H1 (cell line): Measurements from ENCODE around the gene SLC37A1. TPM values are rescaled to one million over a fixed set of nuclear protein-coding genes. Genes with fewer than 3 reads are reported as not detected.

ENCODE experiments used
- CTCF ChIA-PET: fragments of 300-600 bp; sonication (Branson Sonifier 250); formaldehyde crosslinking; loops from one replicate; lab custom pipeline; 2021; ENCODE audit not compliant: partially characterized antibody; lab: Charles Lee
- POLR2A ChIA-PET: fragments of 300-600 bp; sonication (Branson Sonifier 250); formaldehyde crosslinking; loops from one replicate; lab custom pipeline; 2021; ENCODE audit warnings: inconsistent platforms; ENCODE audit not compliant: partially characterized antibody; lab: Charles Lee
- DNase-seq, 2 experiments: peaks; one replicate each; pipeline versions ENCODE4 v3.0.0 to v3.0.0-alpha.2; 2010 to 2022; ENCODE audit warnings: low spot score in 2 of 2, low read depth in 1 of 2, mixed read lengths in 1 of 2
- FAIRE-seq: peaks from 2 replicates; lab custom pipeline; 2011; peaks lifted over from hg19 to GRCh38; lab: Jason Lieb, UNC
- H2AFZ ChIP-seq: 2 replicates; pipeline ENCODE4 v1.8.1; 2012; ENCODE audit warnings: low read length, inconsistent platforms
- H2AK5ac ChIP-seq: 2 replicates; pipeline ENCODE4 v1.6.1; 2013; ENCODE audit warnings: low read depth, low read length
- H2BK120ac ChIP-seq: replicated peaks from 2 replicates; pipeline ENCODE3; 2013; ENCODE audit warnings: low read depth, low read length, inconsistent platforms
- H2BK12ac ChIP-seq: 2 replicates; pipeline ENCODE4 v1.6.1; 2013; ENCODE audit warnings: low read depth, low read length
- H2BK15ac ChIP-seq: 2 replicates; pipeline ENCODE4 v1.6.1; 2013; ENCODE audit warnings: low read length
- H2BK20ac ChIP-seq: 2 replicates; pipeline ENCODE4 v1.6.1; 2013; ENCODE audit warnings: low read length
- H2BK5ac ChIP-seq: 2 replicates; pipeline ENCODE4 v1.6.1; 2013; ENCODE audit warnings: low read depth, low read length
- H3K14ac ChIP-seq: 2 replicates; pipeline ENCODE4 v1.6.1; 2013; ENCODE audit warnings: inconsistent platforms; ENCODE audit not compliant: insufficient read length
- H3K18ac ChIP-seq: 2 replicates; pipeline ENCODE4 v1.6.1; 2013; ENCODE audit warnings: low read length; ENCODE audit errors: extremely low read depth
- H3K23ac ChIP-seq: 2 replicates; pipeline ENCODE4 v1.6.1; 2013; ENCODE audit warnings: inconsistent platforms; ENCODE audit not compliant: insufficient read length
- H3K23me2 ChIP-seq: 2 replicates; pipeline ENCODE4 v1.6.1; 2013; ENCODE audit warnings: low read depth, low read length
- H3K27ac ChIP-seq: 2 replicates; pipeline ENCODE4 v1.6.1; 2011; ENCODE audit warnings: low read depth, low read length, inconsistent platforms
- H3K27me3 ChIP-seq, 4 experiments: replicated peaks in 1 of 4; 1 replicate in 1 of 4; 2 replicates in 3 of 4; pipeline versions ENCODE4 v1.6.1 to v1.8.1; 2011 to 2013; ENCODE audit warnings: low read length in 3 of 4, mild to moderate bottlenecking in 3 of 4, inconsistent platforms in 2 of 4, mixed read lengths in 2 of 4, moderate library complexity in 1 of 4; ENCODE audit not compliant: control insufficient read depth in 3 of 4, insufficient read depth in 3 of 4; ENCODE audit errors: extremely low read depth in 1 of 4
- H3K36me3 ChIP-seq, 4 experiments: 2 replicates each; pipeline versions ENCODE4 v1.6.1 to v1.8.1; 2011 to 2013; ENCODE audit warnings: mild to moderate bottlenecking in 4 of 4, low read length in 3 of 4, moderate library complexity in 2 of 4, control low read depth in 1 of 4, inconsistent platforms in 1 of 4; ENCODE audit not compliant: insufficient read depth in 4 of 4, control insufficient read depth in 2 of 4
- H3K4ac ChIP-seq: replicated peaks from 2 replicates; pipeline ENCODE3; 2013; ENCODE audit warnings: low read length, low read depth, mixed read lengths, inconsistent platforms; ENCODE audit not compliant: insufficient read length
- H3K4me1 ChIP-seq, 4 experiments: replicated peaks in 1 of 4; 1 replicate in 1 of 4; 2 replicates in 3 of 4; pipeline versions ENCODE4 v1.6.1 to v1.8.1; 2011 to 2013; ENCODE audit warnings: low read length in 3 of 4, inconsistent platforms in 2 of 4, mixed read lengths in 1 of 4; ENCODE audit not compliant: insufficient read depth in 4 of 4, control insufficient read depth in 3 of 4
- H3K4me2 ChIP-seq, 2 experiments: 2 replicates each; pipeline versions ENCODE4 v1.6.1 to v1.8.1; 2011 to 2013; ENCODE audit warnings: low read depth in 2 of 2, low read length in 2 of 2, control low read depth in 1 of 2, inconsistent platforms in 1 of 2, mild to moderate bottlenecking in 1 of 2; ENCODE audit not compliant: insufficient read depth in 1 of 2
- H3K4me3 ChIP-seq, 4 experiments: fragments of 200-600, 300-600 bp in 1 of 4; sonication (generic), shearing (Covaris generic), sonication (Bioruptor Twin) in 1 of 4; 2 replicates each; pipeline versions ENCODE4 v1.5.1 to v1.8.1; 2011 to 2016; ENCODE audit warnings: low read length in 4 of 4, low read depth in 3 of 4, control low read depth in 2 of 4, inconsistent platforms in 2 of 4, mild to moderate bottlenecking in 2 of 4, mixed read lengths in 1 of 4, moderate library complexity in 1 of 4; ENCODE audit not compliant: insufficient read depth in 2 of 4; ENCODE audit errors: extremely low read depth in 1 of 4
- H3K56ac ChIP-seq: replicated peaks from 2 replicates; pipeline ENCODE3; 2013; ENCODE audit warnings: low read depth, mild to moderate bottlenecking, mixed read lengths, low read length, inconsistent platforms; ENCODE audit not compliant: insufficient read length
- H3K79me1 ChIP-seq: 2 replicates; pipeline ENCODE4 v1.6.1; 2013; ENCODE audit warnings: low read depth, low read length, control low read depth
- H3K79me2 ChIP-seq, 2 experiments: 2 replicates each; pipeline versions ENCODE4 v1.6.1 to v1.8.1; 2012 to 2013; ENCODE audit warnings: low read length in 2 of 2, mild to moderate bottlenecking in 2 of 2, inconsistent platforms in 1 of 2; ENCODE audit not compliant: insufficient read depth in 2 of 2, control insufficient read depth in 1 of 2
- H3K9ac ChIP-seq, 4 experiments: replicated peaks in 1 of 4; 1 replicate in 1 of 4; 2 replicates in 3 of 4; pipeline versions ENCODE4 v1.6.1 to v1.8.1; 2011 to 2013; ENCODE audit warnings: low read depth in 3 of 4, low read length in 3 of 4, control low read depth in 2 of 4, mild to moderate bottlenecking in 2 of 4, moderate library complexity in 2 of 4, inconsistent platforms in 1 of 4; ENCODE audit errors: extremely low read depth in 1 of 4
- H3K9me3 ChIP-seq, 2 experiments: 2 replicates each; pipeline versions ENCODE4 v1.6.1 to v1.8.1; 2012 to 2013; ENCODE audit warnings: mild to moderate bottlenecking in 2 of 2, moderate library complexity in 2 of 2, control low read depth in 1 of 2, inconsistent platforms in 1 of 2, low read depth in 1 of 2, low read length in 1 of 2, mixed read lengths in 1 of 2; ENCODE audit not compliant: insufficient read depth in 2 of 2
- H4K20me1 ChIP-seq, 2 experiments: replicated peaks in 1 of 2; 2 replicates each; pipeline versions ENCODE3 to v1.8.1; 2011 to 2013; ENCODE audit warnings: inconsistent platforms in 2 of 2, low read length in 2 of 2, mild to moderate bottlenecking in 1 of 2; ENCODE audit not compliant: insufficient read depth in 2 of 2, control insufficient read depth in 1 of 2
- H4K5ac ChIP-seq: 2 replicates; pipeline ENCODE4 v1.6.1; 2013; ENCODE audit warnings: low read length, low read depth, mixed read lengths, inconsistent platforms; ENCODE audit not compliant: insufficient read length
- H4K8ac ChIP-seq: 2 replicates; pipeline ENCODE4 v1.8.0; 2013; ENCODE audit warnings: mild to moderate bottlenecking, moderate library complexity, low read length, inconsistent platforms; ENCODE audit not compliant: insufficient read depth; ENCODE audit errors: extremely low read depth
- H4K91ac ChIP-seq: replicated peaks from 2 replicates; pipeline ENCODE3; 2013; ENCODE audit warnings: low read length, mixed read lengths, inconsistent platforms; ENCODE audit not compliant: insufficient read length
- ASH2L ChIP-seq: fragments of 200-600, 300-600 bp; sonication (generic); IDR thresholded peaks from one replicate; pipeline ENCODE4 v1.7.1; 2017; ENCODE audit warnings: low read length
- CHD1 ChIP-seq: IDR thresholded peaks from 2 replicates; pipeline ENCODE4 v1.6.1; 2012; ENCODE audit warnings: low read depth, low read length, improper control_type of control experiment
- CHD2 ChIP-seq: IDR thresholded peaks from 2 replicates; pipeline ENCODE4 v1.6.1; 2012; ENCODE audit warnings: low read length, improper control_type of control experiment
- RNF2 ChIP-seq: fragments of 200-900, 300-1000 bp; sonication (generic); IDR thresholded peaks from 2 replicates; pipeline ENCODE4 v1.7.1; 2016; ENCODE audit warnings: borderline replicate concordance, low read depth, mild to moderate bottlenecking, antibody characterized with exemption, low read length; ENCODE audit not compliant: poor library complexity, severe bottlenecking; ENCODE audit errors: missing control alignments
- SAP30 ChIP-seq: fragments of 300-600 bp; sonication (generic); IDR thresholded peaks from 2 replicates; pipeline ENCODE4 v1.7.1; 2012; ENCODE audit warnings: low read length, moderate library complexity, mild to moderate bottlenecking, inconsistent platforms; ENCODE audit not compliant: insufficient read depth, insufficient replicate concordance
- SUZ12 ChIP-seq: fragments of 200-600 bp; sonication (generic); IDR thresholded peaks from 2 replicates; pipeline ENCODE4 v1.6.1; 2012; ENCODE audit warnings: mild to moderate bottlenecking, inconsistent platforms, low read length, moderate library complexity, mixed read lengths
- WGBS, 2 experiments: shearing (Covaris generic) in 1 of 2; methylation state at CpG; one replicate each; pipeline versions ENCODE4 v1.1.6 to v1.1.7; 2013 to 2015; ENCODE audit warnings: low lambda C conversion rate in 2 of 2, mixed read lengths in 2 of 2, inconsistent platforms in 1 of 2, low coverage in 1 of 2, missing lambda C conversion rate in 1 of 2; ENCODE audit not compliant: insufficient replicate concordance in 2 of 2, insufficient coverage in 1 of 2, insufficient read length in 1 of 2; ENCODE audit errors: extremely low coverage in 1 of 2, missing lambda C conversion rate in 1 of 2; 5-methylcytosine and 5-hydroxymethylcytosine counted together
- polyA plus RNA-seq, 7 experiments: library from polyadenylated mRNA; depleted of rRNA in 3 of 7; stranded (reverse) in 5 of 7; unstranded in 2 of 7; fragments of >200 nt in 5 of 7; fragments of 200-250 nt in 2 of 7; gene quantifications; 1 replicate in 5 of 7; 2 replicates in 1 of 7; 4 replicates in 1 of 7; pipeline versions ENCODE4 v1.2.1 to v1.2.3, GENCODE V29; 2011 to 2013; ENCODE audit warnings: missing spikeins in 2 of 7, mixed read lengths in 2 of 7
- total RNA-seq: library from RNA; stranded (reverse); fragmentation: NEBNext Ultra II Directional; extraction: Animal tissue kit (Norgen Biotek cat#: 25700); gene quantifications from 2 replicates; pipeline ENCODE4 v1.2.1, GENCODE V29; 2021
- TF ChIP-seq, protein P1 (sequence below): IDR thresholded peaks from 2 replicates; pipeline ENCODE4 v1.6.1; 2012; ENCODE audit warnings: low read length, inconsistent platforms
- TF ChIP-seq, protein P2 (sequence below): IDR thresholded peaks from 2 replicates; pipeline ENCODE4 v1.6.1; 2012; ENCODE audit warnings: inconsistent platforms
- TF ChIP-seq, protein P3 (sequence below): IDR thresholded peaks from 2 replicates; pipeline ENCODE4 v1.6.1; 2012; ENCODE audit warnings: inconsistent platforms

Gene SLC37A1
- total and polyA plus RNA-seq, 2 of the 8 experiments (the other 6 are each of a cell fraction or from before 2014, with no cell fraction given): 15.6 to 30.9 TPM

DNA sequence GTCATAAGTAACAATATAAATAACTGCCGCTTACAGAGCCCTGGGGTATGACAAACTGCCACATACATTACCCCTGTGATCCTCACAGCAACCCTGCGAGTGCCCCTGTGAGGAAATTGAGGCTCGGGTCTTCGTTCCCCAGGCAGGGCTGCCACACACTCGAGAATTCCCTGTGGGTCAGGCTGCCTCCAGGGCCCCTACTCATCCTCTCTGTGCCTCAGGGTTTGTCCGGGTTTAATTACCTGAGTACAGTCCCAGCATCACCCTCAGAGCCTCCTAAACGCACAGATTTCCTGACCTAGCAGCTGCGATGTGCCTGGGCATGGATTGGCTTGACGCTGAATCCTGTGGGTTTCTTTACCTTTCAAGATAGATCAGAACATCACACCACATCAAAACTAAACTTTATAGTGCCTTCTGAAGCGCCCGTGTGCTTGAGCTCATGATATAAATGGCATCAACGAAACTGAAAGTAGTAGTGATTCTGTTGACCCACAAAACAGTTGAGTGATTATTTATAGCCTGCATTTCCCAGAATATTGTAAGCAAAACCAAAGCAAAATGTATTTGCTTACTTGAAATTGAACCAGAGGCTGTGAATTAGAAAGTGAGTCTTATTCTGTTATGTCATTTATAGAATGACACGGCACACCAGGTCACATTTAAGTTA is 14.0 kb downstream of the SLC37A1 start:
- Histone ChIP-seq H2BK20ac (no peak overlapping the region), H3K56ac (no peak overlapping the region), H3K79me1 (peaks cover 2% of the 10 kb centered on the region; the same call in 1 of the 2 replicates), H3K9ac (no peak overlapping the region), H4K8ac (no peak overlapping the region), H3K36me3 (peaks cover 0 to 14% (median 2%) of the 10 kb centered on the region in 4 experiments; a peak in 3 of 8 replicates), H4K91ac (no peak overlapping the region), H3K79me2 (0 out of 4 replicates have a peak, but pooled peaks cover 0 to 8% of the 10 kb centered on the region in 2 experiments), H2BK5ac (no peak overlapping the region), H3K4me2 (no peak overlapping the region), H3K23ac (no peak overlapping the region), H2BK12ac (no peak overlapping the region), H4K5ac (no peak overlapping the region), H3K18ac (no peak overlapping the region; the same call in 1 of the 2 replicates), H2AFZ (no peak overlapping the region), H4K20me1 (peaks cover 0 to 3% of the 10 kb centered on the region in 2 experiments), H3K14ac (no peak overlapping the region), H3K4ac (no peak overlapping the region), H2BK120ac (no peak overlapping the region), H2AK5ac (no peak overlapping the region), H3K4me3 (no peak overlapping the region), H3K23me2 (no peaks in the 10 kb centered on the region), H3K27me3 (no peaks in the 10 kb centered on the region), H2BK15ac (no peak overlapping the region), H3K27ac (no peak overlapping the region), H3K9me3 (no peaks in the 10 kb centered on the region), H3K4me1 (peaks cover 8 to 25% (median 14%) of the 10 kb centered on the region in 4 experiments)
- 87% methylated on average over 13 of the region's 13 CpGs; no CpG with 5 or more reads in 1 of the 2 experiments for WGBS, 2 experiments
- no peak for DNase-seq
- ChIA-PET POLR2A (interaction anchor here (1.8 kb wide), 1 partner anchor 9 kb away, joined by 5 read pairs; no protein-coding TSS in a partner anchor), CTCF (interaction anchor here (1.4 to 3.7 kb wide), 3 partner anchors 9 to 13 kb away, joined by 5 to 13 read pairs (median 6); no protein-coding TSS in a partner anchor)
- FAIRE-seq: no peak
- TF ChIP-seq, protein P1, sequence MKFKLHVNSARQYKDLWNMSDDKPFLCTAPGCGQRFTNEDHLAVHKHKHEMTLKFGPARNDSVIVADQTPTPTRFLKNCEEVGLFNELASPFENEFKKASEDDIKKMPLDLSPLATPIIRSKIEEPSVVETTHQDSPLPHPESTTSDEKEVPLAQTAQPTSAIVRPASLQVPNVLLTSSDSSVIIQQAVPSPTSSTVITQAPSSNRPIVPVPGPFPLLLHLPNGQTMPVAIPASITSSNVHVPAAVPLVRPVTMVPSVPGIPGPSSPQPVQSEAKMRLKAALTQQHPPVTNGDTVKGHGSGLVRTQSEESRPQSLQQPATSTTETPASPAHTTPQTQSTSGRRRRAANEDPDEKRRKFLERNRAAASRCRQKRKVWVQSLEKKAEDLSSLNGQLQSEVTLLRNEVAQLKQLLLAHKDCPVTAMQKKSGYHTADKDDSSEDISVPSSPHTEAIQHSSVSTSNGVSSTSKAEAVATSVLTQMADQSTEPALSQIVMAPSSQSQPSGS: no peak
- TF ChIP-seq SAP30: no peak
- no peak for TF ChIP-seq CHD1
- no peak for TF ChIP-seq CHD2
- TF ChIP-seq, protein P2, sequence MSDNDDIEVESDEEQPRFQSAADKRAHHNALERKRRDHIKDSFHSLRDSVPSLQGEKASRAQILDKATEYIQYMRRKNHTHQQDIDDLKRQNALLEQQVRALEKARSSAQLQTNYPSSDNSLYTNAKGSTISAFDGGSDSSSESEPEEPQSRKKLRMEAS: no peak
- no peak for TF ChIP-seq RNF2
- TF ChIP-seq, protein P3, sequence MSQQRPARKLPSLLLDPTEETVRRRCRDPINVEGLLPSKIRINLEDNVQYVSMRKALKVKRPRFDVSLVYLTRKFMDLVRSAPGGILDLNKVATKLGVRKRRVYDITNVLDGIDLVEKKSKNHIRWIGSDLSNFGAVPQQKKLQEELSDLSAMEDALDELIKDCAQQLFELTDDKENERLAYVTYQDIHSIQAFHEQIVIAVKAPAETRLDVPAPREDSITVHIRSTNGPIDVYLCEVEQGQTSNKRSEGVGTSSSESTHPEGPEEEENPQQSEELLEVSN: no peak
- TF ChIP-seq ASH2L: no peak
- no peak for TF ChIP-seq SUZ12
